Chondrocyte (in vitro differentiated cells): ENCODE measurements around the gene SRPX. TPM values are rescaled to one million over a fixed set of nuclear protein-coding genes. Genes with fewer than 3 reads are reported as not detected.

Experiments
- DNase-seq: peaks from one replicate; pipeline ENCODE4 v3.0.0; 2021; ENCODE audit warnings: mixed read lengths, low spot score
- H3K27ac Mint-ChIP-seq: one replicate; pipeline ENCODE4 v1.8.0; 2021; ENCODE audit warnings: mild to moderate bottlenecking, moderate library complexity, mixed read lengths; ENCODE audit not compliant: unreplicated experiment
- H3K27me3 Mint-ChIP-seq: 2 replicates; pipeline ENCODE4 v1.8.0; 2021; ENCODE audit warnings: low read depth, mixed read lengths
- H3K36me3 Mint-ChIP-seq: 2 replicates; pipeline ENCODE4 v1.8.0; 2021; ENCODE audit warnings: low read depth, mixed read lengths
- H3K4me1 Mint-ChIP-seq: 2 replicates; pipeline ENCODE4 v1.8.0; 2021; ENCODE audit warnings: low read depth, mild to moderate bottlenecking, mixed read lengths
- H3K4me3 Mint-ChIP-seq: one replicate; pipeline ENCODE4 v1.8.0; 2021; ENCODE audit warnings: mild to moderate bottlenecking, moderate library complexity, mixed read lengths; ENCODE audit not compliant: unreplicated experiment
- H3K9me3 Mint-ChIP-seq: 2 replicates; pipeline ENCODE4 v1.8.0; 2021; ENCODE audit warnings: low read depth, mixed read lengths
- CTCF ChIP-seq: fragments of 200-600 bp; sonication (generic); IDR thresholded peaks from 2 replicates; pipeline ENCODE4 v1.5.0; 2021; ENCODE audit warnings: antibody characterized with exemption, mild to moderate bottlenecking, moderate library complexity
- total RNA-seq: library from RNA; stranded (reverse); gene quantifications from 3 replicates; pipeline ENCODE4 v1.2.1, GENCODE V29; 2021

SRPX gene
- total RNA-seq, 1 donor from 2014 or later: 35.8 TPM

- peaks cover 14% of the 10 kb centered on the region for H3K9me3 Mint-ChIP-seq
- no peaks in the 10 kb centered on the region for H3K36me3 Mint-ChIP-seq
- H3K4me3 Mint-ChIP-seq: no peak overlapping the region
- peak overlapping the region; percentile 52 for H3K27ac Mint-ChIP-seq
- H3K27me3 Mint-ChIP-seq: no peaks in the 10 kb centered on the region
- peaks cover 8% of the 10 kb centered on the region for H3K4me1 Mint-ChIP-seq
- DNase-seq: no peak
- TF ChIP-seq CTCF: no peak
Observed at GRCh38 chrX:38233891-38234667, 13.4 kb upstream of the SRPX start.

- no peak for DNase-seq
- H3K27me3 Mint-ChIP-seq: no peaks in the 10 kb centered on the region
- no peak overlapping the region for H3K27ac Mint-ChIP-seq
- TF ChIP-seq CTCF: no peak
- peaks cover 8% of the 10 kb centered on the region for H3K4me1 Mint-ChIP-seq
- H3K9me3 Mint-ChIP-seq: peaks cover 16% of the 10 kb centered on the region
- no peaks in the 10 kb centered on the region for H3K36me3 Mint-ChIP-seq
- H3K4me3 Mint-ChIP-seq: no peak overlapping the region
Observed at GRCh38 chrX:38232079-38232686, 11.5 kb upstream of the SRPX start.

GRCh38 chrX:38225093-38225492 lies 4.4 kb upstream of the SRPX start:
- no peak overlapping the region for H3K4me3 Mint-ChIP-seq
- no peaks in the 10 kb centered on the region for H3K36me3 Mint-ChIP-seq
- TF ChIP-seq CTCF: no peak
- H3K27ac Mint-ChIP-seq: no peak overlapping the region
- H3K27me3 Mint-ChIP-seq: no peaks in the 10 kb centered on the region
- DNase-seq: no peak
- H3K9me3 Mint-ChIP-seq: peaks cover 5% of the 10 kb centered on the region
- peaks cover 16% of the 10 kb centered on the region for H3K4me1 Mint-ChIP-seq

DNA sequence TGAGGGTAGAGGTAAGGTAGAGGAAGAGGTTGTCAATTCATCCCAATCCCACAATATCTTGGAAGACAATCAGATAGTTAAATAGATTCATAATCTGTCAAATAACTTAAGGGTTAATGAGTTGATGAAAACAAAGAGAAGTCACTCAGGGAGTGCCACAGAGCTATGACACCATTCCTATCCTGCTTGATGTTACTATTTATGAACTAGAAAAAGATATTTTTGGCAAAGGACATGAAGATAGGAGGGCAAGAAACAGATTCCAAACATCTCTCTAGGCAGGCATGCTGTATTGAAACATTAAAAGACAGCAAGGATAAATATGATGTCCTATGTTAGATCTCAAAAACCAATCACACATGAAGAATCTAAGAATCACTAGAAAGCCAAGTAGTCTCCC lies 3.5 kb upstream of the SRPX start:
- no peaks in the 10 kb centered on the region for H3K27me3 Mint-ChIP-seq
- no peak overlapping the region for H3K27ac Mint-ChIP-seq
- H3K36me3 Mint-ChIP-seq: no peaks in the 10 kb centered on the region
- DNase-seq: no peak
- H3K9me3 Mint-ChIP-seq: peaks cover 5% of the 10 kb centered on the region
- TF ChIP-seq CTCF: no peak
- no peak overlapping the region for H3K4me3 Mint-ChIP-seq
- H3K4me1 Mint-ChIP-seq: peaks cover 21% of the 10 kb centered on the region

DNA sequence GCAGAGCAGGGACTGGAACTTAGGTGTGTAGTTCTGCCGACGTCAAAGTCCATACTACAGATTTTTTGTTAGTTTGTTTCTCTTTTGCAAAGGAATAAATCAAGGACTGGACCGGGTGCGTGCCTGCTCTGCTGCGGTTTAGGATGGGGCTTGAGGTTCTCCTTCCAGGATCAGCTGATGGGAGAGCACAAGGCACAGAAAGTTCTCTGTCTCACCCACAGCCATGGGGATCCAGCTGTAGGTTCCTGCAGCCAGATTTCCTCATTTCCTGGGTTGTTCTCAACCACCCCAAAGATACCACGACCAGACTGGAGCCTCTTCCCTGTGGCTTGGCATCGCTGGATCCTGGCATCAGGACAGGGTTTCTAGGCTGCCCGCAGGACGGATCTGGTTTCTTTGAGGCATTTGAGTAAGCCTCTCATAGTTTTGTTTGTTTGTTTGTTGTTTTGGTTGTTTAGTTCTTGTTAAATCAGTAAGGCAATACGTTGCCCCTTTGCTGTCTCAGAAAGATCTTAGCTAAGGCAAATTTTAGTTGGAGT lies 789 bp upstream of the SRPX start:
- peak overlapping the region; percentile 19 for H3K27ac Mint-ChIP-seq
- no peak for TF ChIP-seq CTCF
- no peaks in the 10 kb centered on the region for H3K9me3 Mint-ChIP-seq
- H3K36me3 Mint-ChIP-seq: no peaks in the 10 kb centered on the region
- no peak for DNase-seq
- peak overlapping the region; percentile 76 for H3K4me3 Mint-ChIP-seq
- H3K27me3 Mint-ChIP-seq: no peaks in the 10 kb centered on the region
- H3K4me1 Mint-ChIP-seq: peaks cover 24% of the 10 kb centered on the region
